ENCODE data around the gene GPC6. TPM values are rescaled to one million over a fixed set of nuclear protein-coding genes. Genes with fewer than 3 reads are reported as not detected.

GPC6 gene
- total and polyA plus RNA-seq, 2 donors (not counting 1 experiment from before 2014, with no cell fraction given) = not detected

DNA sequence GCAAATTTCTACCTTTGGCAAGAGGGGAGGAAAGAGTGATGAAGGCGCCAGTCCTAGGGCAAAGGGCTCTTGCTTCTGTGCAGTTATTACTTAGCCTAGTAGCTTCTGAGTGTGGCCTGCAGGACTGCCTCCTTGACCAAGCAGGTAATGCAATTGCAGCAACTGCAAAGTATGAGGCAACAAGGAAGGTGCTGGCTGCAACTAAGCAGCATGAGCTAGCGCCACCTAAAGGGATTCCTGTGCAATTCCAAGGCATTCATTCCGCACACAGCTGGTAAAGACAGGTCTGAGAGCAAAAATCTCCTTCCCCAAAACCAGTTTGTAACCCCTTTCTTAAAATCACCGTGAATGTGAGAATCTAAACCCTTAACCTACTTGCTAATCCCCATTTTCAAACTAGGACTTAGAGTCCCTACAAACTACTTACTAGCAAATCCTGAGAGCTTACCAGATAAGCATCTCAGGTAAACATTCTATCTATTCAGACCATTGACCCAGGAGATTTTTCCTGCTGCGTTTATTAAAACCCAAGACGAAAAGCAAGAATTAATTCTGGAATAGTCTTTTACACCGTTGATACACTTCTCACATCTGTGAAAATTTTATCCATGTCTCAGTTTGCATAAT is 1190.0 kb downstream of the GPC6 start:
- POLR2A ChIA-PET = no interaction called here
- no peaks in the 10 kb centered on the region for H4K20me1 ChIP-seq (ENCODE audit: control insufficient read depth, insufficient read depth, low read length, poor library complexity, severe bottlenecking)
- H3K4me2 ChIP-seq (replicated peaks; ENCODE audit: low read depth, low read length, poor library complexity, severe bottlenecking) = no peak overlapping the region
- H3K9me3 ChIP-seq (ENCODE audit: control extremely low read depth in 1 of 3, control insufficient read depth in 2 of 3, insufficient read depth in 1 of 3, low read length in 2 of 3) = peaks cover 2 to 5% (median 4%) of the 10 kb centered on the region in 3 donors
- CTCF ChIA-PET = no interaction called here
- DNase-seq = no peak
- no peak overlapping the region for H2AFZ ChIP-seq (ENCODE audit: insufficient read depth, low read depth, low read length, poor library complexity, severe bottlenecking)
- no peak overlapping the region for H3K9ac ChIP-seq (ENCODE audit: low read length)
- Mint-ChIP-seq H3K27me3 (peaks cover 11% of the 10 kb centered on the region), H3K4me3 (no peak overlapping the region), H3K27ac (no peak overlapping the region), H3K9me3 (ENCODE audit: insufficient read depth) (peaks cover 17% of the 10 kb centered on the region), H3K4me1 (peaks cover 21% of the 10 kb centered on the region)
- intact Hi-C loops (cut with micrococcal nuclease) = no loop called here
- H3K36me3 ChIP-seq (replicated peaks in 1 of 2; ENCODE audit: control extremely low read depth in 1 of 2, control insufficient read depth in 1 of 2, extremely low read depth in 1 of 2, insufficient read depth in 2 of 2, low read length in 1 of 2) = no peaks in the 10 kb centered on the region
- WGBS (ENCODE audit: insufficient coverage) = 61% methylated on average over 4 of the region's 7 CpGs
- no peak for ATAC-seq (ENCODE audit: low read depth)
- no peak for TF ChIP-seq EZH2 (IDR thresholded peaks at IDR 0.05; ENCODE audit: borderline replicate concordance, insufficient read depth, low read depth, low read length, poor library complexity, severe bottlenecking)
- TF ChIP-seq, protein P1, sequence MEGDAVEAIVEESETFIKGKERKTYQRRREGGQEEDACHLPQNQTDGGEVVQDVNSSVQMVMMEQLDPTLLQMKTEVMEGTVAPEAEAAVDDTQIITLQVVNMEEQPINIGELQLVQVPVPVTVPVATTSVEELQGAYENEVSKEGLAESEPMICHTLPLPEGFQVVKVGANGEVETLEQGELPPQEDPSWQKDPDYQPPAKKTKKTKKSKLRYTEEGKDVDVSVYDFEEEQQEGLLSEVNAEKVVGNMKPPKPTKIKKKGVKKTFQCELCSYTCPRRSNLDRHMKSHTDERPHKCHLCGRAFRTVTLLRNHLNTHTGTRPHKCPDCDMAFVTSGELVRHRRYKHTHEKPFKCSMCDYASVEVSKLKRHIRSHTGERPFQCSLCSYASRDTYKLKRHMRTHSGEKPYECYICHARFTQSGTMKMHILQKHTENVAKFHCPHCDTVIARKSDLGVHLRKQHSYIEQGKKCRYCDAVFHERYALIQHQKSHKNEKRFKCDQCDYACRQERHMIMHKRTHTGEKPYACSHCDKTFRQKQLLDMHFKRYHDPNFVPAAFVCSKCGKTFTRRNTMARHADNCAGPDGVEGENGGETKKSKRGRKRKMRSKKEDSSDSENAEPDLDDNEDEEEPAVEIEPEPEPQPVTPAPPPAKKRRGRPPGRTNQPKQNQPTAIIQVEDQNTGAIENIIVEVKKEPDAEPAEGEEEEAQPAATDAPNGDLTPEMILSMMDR (IDR thresholded peaks at IDR 0.05) = no peak
- no peaks in the 10 kb centered on the region for H3K79me2 ChIP-seq (ENCODE audit: control insufficient read depth, insufficient read depth, low read length)
- peaks cover 8 to 19% of the 10 kb centered on the region in 2 donors for H3K4me1 ChIP-seq (ENCODE audit: control insufficient read depth in 2 of 2, insufficient read depth in 2 of 2, low read length in 2 of 2)
- H3K27me3 ChIP-seq (replicated peaks in 1 of 4; ENCODE audit: control extremely low read depth in 1 of 4, control insufficient read depth in 3 of 4, insufficient read depth in 4 of 4, low read length in 3 of 4) = peaks cover 0 to 6% (median 0%) of the 10 kb centered on the region in 4 experiments
- no peak overlapping the region for H3K4me3 ChIP-seq (ENCODE audit: control extremely low read depth in 1 of 5, extremely low read depth in 1 of 5, insufficient read depth in 1 of 5, low read depth in 2 of 5, low read length in 4 of 5)
- H3K27ac ChIP-seq (ENCODE audit: low read length in 2 of 2) = no peak overlapping the region

DNA sequence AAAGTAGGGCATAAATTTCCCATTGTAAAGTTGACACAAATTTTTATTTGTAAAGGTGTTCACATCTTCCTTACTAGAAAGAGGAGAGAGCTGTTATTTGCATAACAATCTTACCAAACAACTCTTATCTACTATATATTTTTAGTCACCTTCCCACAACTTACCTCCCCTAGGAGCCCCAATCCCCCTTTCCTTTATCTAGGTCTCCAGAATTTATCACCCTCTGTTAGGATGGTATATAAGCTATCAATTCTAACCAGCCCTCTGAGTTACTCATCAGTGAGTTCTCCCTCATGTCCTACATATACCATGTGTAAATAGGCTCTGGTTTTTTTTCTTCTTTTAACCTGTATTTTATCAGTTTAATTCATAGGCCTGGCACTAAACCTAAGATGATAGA is 1190.7 kb downstream of the GPC6 start:
- Mint-ChIP-seq H3K4me3 (no peak overlapping the region), H3K4me1 (peaks cover 21% of the 10 kb centered on the region), H3K27me3 (peaks cover 11% of the 10 kb centered on the region), H3K27ac (no peak overlapping the region), H3K9me3 (ENCODE audit: insufficient read depth) (peaks cover 17% of the 10 kb centered on the region)
- CTCF ChIA-PET = no interaction called here
- H2AFZ ChIP-seq (ENCODE audit: insufficient read depth, low read depth, low read length, poor library complexity, severe bottlenecking) = no peak overlapping the region
- no peak overlapping the region for H3K4me3 ChIP-seq (ENCODE audit: control extremely low read depth in 1 of 5, extremely low read depth in 1 of 5, insufficient read depth in 1 of 5, low read depth in 2 of 5, low read length in 4 of 5)
- POLR2A ChIA-PET = no interaction called here
- intact Hi-C loops (cut with micrococcal nuclease) = no loop called here
- H4K20me1 ChIP-seq (ENCODE audit: control insufficient read depth, insufficient read depth, low read length, poor library complexity, severe bottlenecking) = no peaks in the 10 kb centered on the region
- TF ChIP-seq, protein P1 (IDR thresholded peaks at IDR 0.05) = no peak
- TF ChIP-seq EZH2 (IDR thresholded peaks at IDR 0.05; ENCODE audit: borderline replicate concordance, insufficient read depth, low read depth, low read length, poor library complexity, severe bottlenecking) = no peak
- H3K4me1 ChIP-seq (ENCODE audit: control insufficient read depth in 2 of 2, insufficient read depth in 2 of 2, low read length in 2 of 2) = peaks cover 8 to 19% of the 10 kb centered on the region in 2 donors
- H3K27me3 ChIP-seq (replicated peaks in 1 of 4; ENCODE audit: control extremely low read depth in 1 of 4, control insufficient read depth in 3 of 4, insufficient read depth in 4 of 4, low read length in 3 of 4) = peaks cover 0 to 6% (median 0%) of the 10 kb centered on the region in 4 experiments
- peaks cover 2 to 5% (median 4%) of the 10 kb centered on the region in 3 donors for H3K9me3 ChIP-seq (ENCODE audit: control extremely low read depth in 1 of 3, control insufficient read depth in 2 of 3, insufficient read depth in 1 of 3, low read length in 2 of 3)
- DNase-seq = no peak
- H3K4me2 ChIP-seq (replicated peaks; ENCODE audit: low read depth, low read length, poor library complexity, severe bottlenecking) = no peak overlapping the region
- H3K9ac ChIP-seq (ENCODE audit: low read length) = no peak overlapping the region
- no peak for ATAC-seq (ENCODE audit: low read depth)
- no peaks in the 10 kb centered on the region for H3K36me3 ChIP-seq (replicated peaks in 1 of 2; ENCODE audit: control extremely low read depth in 1 of 2, control insufficient read depth in 1 of 2, extremely low read depth in 1 of 2, insufficient read depth in 2 of 2, low read length in 1 of 2)
- no peak overlapping the region for H3K27ac ChIP-seq (ENCODE audit: low read length in 2 of 2)
- H3K79me2 ChIP-seq (ENCODE audit: control insufficient read depth, insufficient read depth, low read length) = no peaks in the 10 kb centered on the region

Measured in B cell (primary cell).